ENCODE data around the gene SRBD1.

- no peak for TF ChIP-seq GATA2 (IDR thresholded peaks at IDR 0.05; ENCODE audit: low read depth, low read length)
- no peak for TF ChIP-seq GATA3 (IDR thresholded peaks at IDR 0.05; ENCODE audit: low read depth, low read length)
Observed at GRCh38 chr2:45409677-45410076, 201.4 kb downstream of the SRBD1 start.
